ENCODE results near the gene BNIP5.
"Not testable (repeated sequence)": the region's sequence is repeated elsewhere in the genome, so short reads cannot be mapped to it uniquely, and the experiment has no call there.

Gene BNIP5

DNA sequence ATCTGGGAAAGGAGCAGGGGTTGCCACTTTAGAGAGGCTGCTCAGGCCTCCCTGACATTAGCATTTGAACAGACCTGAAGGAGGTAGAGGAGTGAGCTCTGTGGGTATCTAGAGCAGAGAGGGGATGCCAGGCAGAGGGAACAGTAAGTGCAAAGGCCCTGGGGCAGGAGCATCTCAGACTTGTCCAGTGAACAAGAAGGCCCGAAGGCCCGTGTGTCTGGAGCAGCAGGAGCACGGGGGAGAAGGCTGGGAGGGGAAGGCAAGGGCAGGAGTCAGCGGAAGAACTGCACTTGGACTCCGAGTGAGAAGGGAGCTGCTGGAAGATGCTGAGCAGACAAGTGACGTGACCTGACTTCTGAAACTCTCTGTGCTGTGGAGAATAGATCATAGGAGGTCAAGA, 35.4 kb upstream of the BNIP5 start:
- H3K27ac Mint-ChIP-seq, result no peak overlapping the region
- H3K9me3 Mint-ChIP-seq, result no peaks in the 10 kb centered on the region
- H3K27me3 Mint-ChIP-seq, result no peaks in the 10 kb centered on the region
- H3K36me3 Mint-ChIP-seq, result peaks cover 7% of the 10 kb centered on the region
- no peak overlapping the region for H3K4me3 Mint-ChIP-seq
- no peaks in the 10 kb centered on the region for H3K4me1 Mint-ChIP-seq

DNA sequence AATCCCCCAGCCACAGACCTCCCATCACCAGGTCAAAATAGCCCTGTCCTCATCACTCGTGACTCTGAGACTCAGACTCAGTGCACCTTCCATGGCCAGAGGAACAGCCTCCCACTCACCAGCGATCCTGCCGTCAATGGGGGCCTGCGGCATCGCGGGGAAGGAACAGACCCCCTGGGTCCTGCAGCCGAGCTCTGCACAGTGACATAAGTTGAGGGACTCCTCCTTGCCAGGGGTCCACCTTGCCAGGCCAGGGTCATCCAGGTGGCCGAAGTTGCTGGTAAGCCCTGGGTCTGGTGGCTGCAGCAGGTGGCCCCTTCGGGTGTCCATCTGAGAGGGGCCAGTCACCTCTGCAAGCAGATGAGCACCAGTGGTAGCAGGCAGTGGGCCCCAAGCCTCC, 34.5 kb upstream of the BNIP5 start:
- Mint-ChIP-seq H3K9me3 (no peaks in the 10 kb centered on the region), H3K36me3 (peaks cover 7% of the 10 kb centered on the region), H3K27ac (no peak overlapping the region), H3K4me3 (no peak overlapping the region), H3K27me3 (no peaks in the 10 kb centered on the region), H3K4me1 (no peaks in the 10 kb centered on the region)

DNA sequence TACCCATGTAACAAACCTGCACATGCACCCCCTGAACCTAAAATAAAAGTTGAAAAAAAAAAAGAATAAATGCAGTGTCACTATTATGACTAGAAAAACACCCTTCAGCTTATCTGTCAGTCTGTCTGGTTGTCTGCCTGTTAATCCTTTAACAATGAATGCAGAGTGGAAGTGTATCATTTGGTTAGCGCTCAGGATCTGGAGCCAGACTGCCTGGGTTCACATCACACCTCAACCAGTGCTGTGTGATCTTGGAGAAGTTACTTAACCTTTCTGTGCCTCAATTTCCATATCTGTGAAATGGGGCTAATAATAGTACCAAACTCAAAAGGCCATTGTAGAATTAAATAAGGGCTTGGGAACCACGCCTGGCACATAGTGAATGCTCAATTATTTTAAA, 34.0 kb upstream of the BNIP5 start:
- Mint-ChIP-seq H3K36me3 (peaks cover 7% of the 10 kb centered on the region), H3K27ac (no peak overlapping the region), H3K4me1 (no peaks in the 10 kb centered on the region)

DNA sequence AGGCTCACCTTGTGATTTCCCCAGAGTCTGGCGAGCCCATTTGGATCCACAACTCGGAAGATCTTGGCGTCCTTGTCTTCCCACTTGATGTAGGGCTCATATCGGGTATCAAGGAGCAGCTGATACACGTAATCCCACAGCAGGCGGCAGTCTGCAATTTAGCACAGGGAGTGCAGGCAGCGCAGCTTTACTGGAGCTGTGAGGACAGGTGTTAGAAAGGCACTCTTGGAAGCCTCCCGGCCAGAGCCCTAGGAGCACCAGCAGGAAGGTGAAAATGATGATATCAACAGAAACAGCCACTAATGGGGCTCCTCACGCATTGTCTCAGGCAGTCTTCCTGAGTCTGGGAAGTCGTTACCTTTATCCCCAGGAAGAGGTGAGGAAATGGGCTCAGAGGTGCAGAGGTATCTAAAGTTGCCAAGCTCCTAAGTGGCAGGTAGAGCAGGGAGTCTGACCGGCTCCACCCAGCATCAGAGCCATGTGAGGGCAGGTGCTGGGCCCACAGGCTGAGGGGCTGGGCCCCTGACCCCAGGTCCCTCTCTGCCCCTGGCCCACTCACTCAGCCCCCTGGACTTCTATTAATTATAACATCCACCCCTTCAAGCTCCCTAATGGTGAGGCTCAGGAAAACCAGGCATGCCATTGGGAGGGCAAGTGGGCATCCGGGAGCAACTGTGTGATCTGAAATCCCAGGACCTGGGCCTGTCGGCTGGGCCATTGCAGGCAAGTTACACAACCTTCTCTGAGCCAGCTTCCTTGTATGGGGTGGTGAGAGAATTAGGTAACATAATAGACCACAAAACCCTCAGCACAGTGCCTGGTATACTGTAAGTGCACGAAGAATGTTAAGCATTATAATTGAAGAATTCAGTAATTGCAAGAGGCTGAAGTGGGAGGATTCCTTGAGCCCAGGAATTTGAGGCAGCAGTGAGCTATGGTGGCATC, 32.5 kb upstream of the BNIP5 start:
- peaks cover 7% of the 10 kb centered on the region for H3K36me3 Mint-ChIP-seq
- no peaks in the 10 kb centered on the region for H3K27me3 Mint-ChIP-seq
- no peaks in the 10 kb centered on the region for H3K9me3 Mint-ChIP-seq
- H3K27ac Mint-ChIP-seq, result no peak overlapping the region
- no peaks in the 10 kb centered on the region for H3K4me1 Mint-ChIP-seq
- no peak overlapping the region for H3K4me3 Mint-ChIP-seq

More for the DNA sequence above, 34.0 kb upstream of the BNIP5 start:
- H3K9me3 Mint-ChIP-seq, result no peaks in the 10 kb centered on the region
- H3K27me3 Mint-ChIP-seq, result no peaks in the 10 kb centered on the region
- no peak overlapping the region for H3K4me3 Mint-ChIP-seq

DNA sequence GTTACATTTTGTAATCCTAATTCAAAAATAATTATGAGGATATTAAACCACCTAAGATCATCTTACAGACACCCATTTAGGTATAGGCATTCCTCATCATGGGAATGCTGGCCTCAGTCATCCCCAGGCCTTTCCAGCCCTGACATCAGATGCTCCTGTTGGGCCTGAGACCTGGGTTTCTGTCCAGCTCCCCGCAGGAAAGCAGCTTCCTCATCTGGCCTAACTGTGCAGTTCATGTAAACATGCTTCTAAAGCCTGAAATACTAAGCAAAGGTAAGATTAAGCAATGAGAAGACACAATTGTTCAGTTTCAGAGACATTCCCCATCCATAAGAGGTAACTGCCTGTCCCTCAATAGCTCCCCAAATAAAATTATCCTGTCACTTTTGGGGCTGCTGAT, 31.7 kb upstream of the BNIP5 start:
- H3K27me3 Mint-ChIP-seq, result no peaks in the 10 kb centered on the region
- H3K9me3 Mint-ChIP-seq, result no peaks in the 10 kb centered on the region
- H3K27ac Mint-ChIP-seq, result no peak overlapping the region
- peaks cover 7% of the 10 kb centered on the region for H3K36me3 Mint-ChIP-seq
- no peak overlapping the region for H3K4me3 Mint-ChIP-seq
- no peaks in the 10 kb centered on the region for H3K4me1 Mint-ChIP-seq

DNA sequence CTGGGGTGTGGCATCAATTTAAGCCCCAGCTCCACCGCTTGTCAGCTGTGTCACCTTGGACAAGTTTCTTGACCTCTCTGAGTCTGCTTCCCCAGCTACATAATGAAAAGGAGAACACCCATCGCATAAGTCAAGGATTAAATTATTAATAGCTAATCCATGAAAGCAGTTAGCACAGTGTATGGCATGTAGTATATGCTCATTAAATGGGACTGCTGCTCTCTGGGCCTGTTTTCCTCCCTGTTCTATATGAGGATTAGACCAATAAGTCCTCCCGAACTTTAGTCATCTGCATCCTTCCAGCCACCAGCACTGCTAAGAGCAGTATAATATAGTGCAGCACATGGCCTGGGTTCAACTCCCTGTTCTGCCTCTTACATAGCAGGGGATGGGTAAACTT, 31.1 kb upstream of the BNIP5 start:
- H3K27me3 Mint-ChIP-seq, result no peaks in the 10 kb centered on the region

DNA sequence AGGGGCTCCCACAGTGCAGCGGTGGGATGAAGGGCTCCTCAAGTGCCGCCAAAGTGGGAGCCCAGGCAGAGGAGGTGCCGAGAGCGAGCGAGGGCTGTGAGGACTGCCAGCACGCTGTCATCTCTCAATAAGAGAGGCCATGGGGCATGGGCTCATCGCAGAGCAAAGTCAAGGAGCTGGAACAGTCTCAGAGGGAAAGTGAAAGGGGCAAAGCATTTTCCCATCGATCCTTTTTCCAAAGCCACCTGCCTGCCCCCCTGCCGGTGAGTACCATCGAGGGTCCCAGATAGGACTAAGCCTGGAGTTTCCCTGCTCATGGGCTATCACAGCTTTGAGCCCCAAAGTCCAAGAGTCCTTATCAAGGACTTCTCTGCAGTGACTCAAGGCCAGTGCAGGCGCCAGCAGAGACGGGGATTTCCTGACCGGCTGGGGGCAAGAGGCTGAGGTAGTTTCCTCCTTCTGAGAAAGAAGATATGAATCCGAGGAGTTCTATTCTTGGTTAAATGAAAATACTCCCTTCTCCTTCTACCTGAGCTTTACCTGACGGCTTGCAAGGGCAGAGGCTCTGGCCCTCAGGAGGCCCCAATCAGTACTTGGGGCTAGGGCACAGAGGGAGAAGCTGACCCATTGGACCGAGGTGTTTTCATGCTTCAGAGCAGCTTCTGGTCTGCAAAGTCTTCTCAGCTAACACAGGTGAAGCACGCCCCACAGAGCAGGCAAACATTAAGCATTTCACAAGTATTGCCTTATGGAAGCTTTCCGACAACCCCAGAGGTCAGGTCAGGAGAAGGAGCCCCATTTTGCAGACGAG, 28.2 kb upstream of the BNIP5 start:
- H3K4me1 Mint-ChIP-seq, result peaks cover 4% of the 10 kb centered on the region
- H3K27me3 Mint-ChIP-seq, result no peaks in the 10 kb centered on the region
- H3K4me3 Mint-ChIP-seq, result no peak overlapping the region
- H3K9me3 Mint-ChIP-seq, result no peaks in the 10 kb centered on the region
- H3K27ac Mint-ChIP-seq, result no peak overlapping the region
- no peaks in the 10 kb centered on the region for H3K36me3 Mint-ChIP-seq

More for the DNA sequence above, 31.1 kb upstream of the BNIP5 start:
- no peak overlapping the region for H3K4me3 Mint-ChIP-seq
- H3K9me3 Mint-ChIP-seq, result no peaks in the 10 kb centered on the region
- no peak overlapping the region for H3K27ac Mint-ChIP-seq
- H3K4me1 Mint-ChIP-seq, result no peaks in the 10 kb centered on the region
- peaks cover 6% of the 10 kb centered on the region for H3K36me3 Mint-ChIP-seq

DNA sequence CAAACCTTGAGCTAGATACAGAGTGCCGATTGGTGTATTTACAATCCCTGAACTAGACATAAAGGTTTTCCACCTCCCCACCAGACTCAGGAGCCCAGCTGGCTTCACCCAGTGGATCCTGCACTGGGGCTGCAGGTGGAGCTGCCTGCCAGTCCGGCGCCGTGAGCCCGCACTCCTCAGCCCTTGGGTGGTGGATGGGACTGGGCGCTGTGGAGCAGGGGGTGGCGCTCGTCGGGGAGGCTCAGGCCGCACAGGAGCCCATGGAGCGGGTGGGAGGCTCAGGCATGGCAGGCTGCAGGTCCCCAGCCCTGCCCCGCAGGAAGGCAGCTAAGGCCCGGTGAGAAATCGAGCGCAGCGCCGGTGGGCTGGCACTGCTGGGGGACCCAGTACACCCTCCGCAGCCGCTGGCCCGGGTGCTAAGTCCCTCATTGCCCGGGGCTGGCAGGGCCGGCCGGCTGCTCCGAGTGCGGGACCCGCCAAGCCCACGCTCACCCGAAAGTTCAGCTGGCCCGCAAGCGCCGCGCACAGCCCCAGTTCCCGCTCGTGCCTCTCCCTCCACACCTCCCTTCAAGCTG, 27.5 kb upstream of the BNIP5 start:
- H3K36me3 Mint-ChIP-seq, H3K27me3 Mint-ChIP-seq, H3K9me3 Mint-ChIP-seq, H3K4me1 Mint-ChIP-seq, H3K4me3 Mint-ChIP-seq, H3K27ac Mint-ChIP-seq: not testable (repeated sequence)

DNA sequence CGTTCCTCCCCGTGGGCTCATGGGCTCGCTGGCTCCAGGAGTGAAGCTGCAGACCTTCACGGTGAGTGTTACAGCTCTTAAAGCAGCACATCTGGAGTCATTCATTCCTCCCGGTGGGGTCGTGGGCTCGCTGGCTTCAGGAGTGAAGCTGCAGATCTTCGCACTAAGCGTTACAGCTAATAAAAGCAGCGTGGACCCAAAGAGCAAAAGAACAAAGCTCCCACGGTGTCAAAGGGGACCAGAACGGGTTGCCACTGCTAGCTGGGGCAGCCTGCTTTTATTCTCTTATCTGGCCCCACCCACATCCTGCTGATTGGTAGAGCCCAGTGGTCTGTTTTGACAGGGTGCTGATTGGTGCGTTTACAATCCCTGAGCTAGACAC, 26.7 kb upstream of the BNIP5 start:
- not testable (repeated sequence) for H3K4me1 Mint-ChIP-seq, H3K4me3 Mint-ChIP-seq, H3K27me3 Mint-ChIP-seq, H3K36me3 Mint-ChIP-seq, H3K27ac Mint-ChIP-seq, H3K9me3 Mint-ChIP-seq

DNA sequence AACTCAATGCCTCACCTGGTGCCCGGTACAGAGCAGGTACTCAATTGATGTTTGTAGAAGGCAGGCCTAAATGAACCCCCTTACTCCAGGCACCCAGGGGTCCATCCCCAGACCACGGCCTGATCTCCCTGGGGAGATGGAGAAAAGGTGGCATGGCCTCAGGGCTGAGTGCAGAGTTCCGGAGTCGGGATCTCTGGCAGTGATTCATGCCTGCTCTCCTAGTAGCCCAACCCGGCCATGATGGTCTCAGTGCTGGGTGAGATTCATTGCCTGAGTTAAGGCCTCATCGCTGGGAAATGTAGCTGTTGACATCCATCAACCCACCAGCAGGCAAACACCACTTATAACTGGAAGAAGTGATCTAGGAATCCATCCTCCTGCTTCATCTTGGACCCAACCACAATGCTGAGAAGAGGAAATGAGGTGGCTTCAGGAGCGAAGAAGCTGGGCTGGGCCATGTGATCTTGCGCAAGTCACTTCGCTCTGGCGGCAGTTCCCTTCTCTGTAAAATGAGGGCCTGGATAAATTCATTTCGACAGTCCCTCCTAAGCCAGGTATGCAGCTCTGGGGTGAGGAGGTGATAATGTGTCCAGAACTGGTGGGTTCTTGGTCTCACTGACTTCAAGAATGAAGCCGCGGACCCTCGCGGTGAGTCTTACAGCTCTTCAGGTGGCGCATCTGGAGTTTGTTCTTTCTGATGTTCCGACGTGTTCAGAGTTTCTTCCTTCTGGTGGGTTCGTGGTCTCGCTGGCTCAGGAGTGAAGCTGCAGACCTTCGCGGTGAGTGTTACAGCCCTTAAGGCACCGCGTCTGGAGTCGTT, 26.1 kb upstream of the BNIP5 start:
- no peak overlapping the region for H3K27ac Mint-ChIP-seq
- no peaks in the 10 kb centered on the region for H3K36me3 Mint-ChIP-seq
- no peak overlapping the region for H3K4me3 Mint-ChIP-seq
- H3K9me3 Mint-ChIP-seq, result no peaks in the 10 kb centered on the region
- peaks cover 7% of the 10 kb centered on the region for H3K4me1 Mint-ChIP-seq
- H3K27me3 Mint-ChIP-seq, result no peaks in the 10 kb centered on the region

DNA sequence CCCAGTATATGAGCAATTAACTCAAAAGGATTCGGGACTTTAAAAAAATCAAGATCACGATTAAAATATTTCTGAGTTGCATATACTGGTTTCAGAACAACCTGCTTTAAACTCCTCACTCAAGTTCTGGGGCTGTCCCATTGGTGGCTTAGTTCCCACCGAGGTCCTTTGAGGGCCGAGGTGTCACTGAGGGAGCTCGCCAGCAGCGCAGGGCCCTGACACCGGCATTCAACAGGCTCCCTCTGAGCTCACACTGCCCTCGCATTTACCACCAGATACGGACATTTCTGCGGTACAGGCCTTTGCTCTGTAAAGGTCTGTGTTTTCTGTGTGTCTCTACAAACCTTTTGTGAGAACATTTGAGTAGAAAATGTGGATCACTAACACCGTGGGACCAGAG, 24.4 kb upstream of the BNIP5 start:
- Mint-ChIP-seq H3K4me1 (peaks cover 8% of the 10 kb centered on the region), H3K27me3 (no peaks in the 10 kb centered on the region), H3K9me3 (no peaks in the 10 kb centered on the region), H3K36me3 (no peaks in the 10 kb centered on the region), H3K27ac (no peak overlapping the region), H3K4me3 (no peak overlapping the region)

DNA sequence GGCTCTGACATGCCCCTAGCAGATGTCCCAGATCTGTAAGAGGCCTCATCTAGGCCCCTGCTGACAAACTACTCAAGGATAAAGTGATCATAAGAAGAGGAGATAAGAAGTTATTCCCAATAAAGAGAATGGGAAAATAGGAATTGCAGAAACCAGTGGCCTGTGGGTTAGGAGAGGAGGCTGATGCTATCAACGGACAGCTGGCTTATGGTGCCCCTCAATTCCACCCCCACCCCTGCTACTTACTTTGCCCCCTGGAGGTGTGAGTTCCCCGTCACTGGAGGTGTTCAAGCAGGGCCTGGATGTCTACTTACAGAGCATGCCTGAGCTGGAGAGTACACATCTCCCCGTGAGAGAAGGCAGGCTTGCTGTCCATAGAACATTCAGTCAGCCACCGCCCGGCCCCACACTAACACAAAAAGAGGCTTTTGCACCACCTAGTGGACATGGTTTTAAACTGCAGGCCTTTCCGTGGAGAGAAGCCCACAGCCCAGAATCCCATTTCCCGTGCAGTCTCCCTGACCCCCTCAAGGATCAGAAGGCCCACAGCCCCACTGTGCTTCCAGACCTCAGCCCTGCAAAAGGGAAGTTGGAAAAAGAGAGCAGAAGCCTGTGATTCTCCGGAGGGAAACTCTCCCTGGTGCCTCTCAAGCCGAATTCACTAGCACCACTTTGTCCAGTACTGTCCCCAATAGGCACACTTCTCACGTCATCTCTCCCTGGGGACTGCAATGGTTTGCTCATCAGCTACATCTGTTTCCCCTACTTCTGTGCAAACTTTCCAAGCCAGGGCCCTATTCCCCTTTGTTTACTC, 23.8 kb upstream of the BNIP5 start:
- Mint-ChIP-seq H3K9me3 (no peaks in the 10 kb centered on the region), H3K27ac (no peak overlapping the region), H3K27me3 (no peaks in the 10 kb centered on the region), H3K36me3 (no peaks in the 10 kb centered on the region), H3K4me1 (peaks cover 8% of the 10 kb centered on the region), H3K4me3 (no peak overlapping the region)

DNA sequence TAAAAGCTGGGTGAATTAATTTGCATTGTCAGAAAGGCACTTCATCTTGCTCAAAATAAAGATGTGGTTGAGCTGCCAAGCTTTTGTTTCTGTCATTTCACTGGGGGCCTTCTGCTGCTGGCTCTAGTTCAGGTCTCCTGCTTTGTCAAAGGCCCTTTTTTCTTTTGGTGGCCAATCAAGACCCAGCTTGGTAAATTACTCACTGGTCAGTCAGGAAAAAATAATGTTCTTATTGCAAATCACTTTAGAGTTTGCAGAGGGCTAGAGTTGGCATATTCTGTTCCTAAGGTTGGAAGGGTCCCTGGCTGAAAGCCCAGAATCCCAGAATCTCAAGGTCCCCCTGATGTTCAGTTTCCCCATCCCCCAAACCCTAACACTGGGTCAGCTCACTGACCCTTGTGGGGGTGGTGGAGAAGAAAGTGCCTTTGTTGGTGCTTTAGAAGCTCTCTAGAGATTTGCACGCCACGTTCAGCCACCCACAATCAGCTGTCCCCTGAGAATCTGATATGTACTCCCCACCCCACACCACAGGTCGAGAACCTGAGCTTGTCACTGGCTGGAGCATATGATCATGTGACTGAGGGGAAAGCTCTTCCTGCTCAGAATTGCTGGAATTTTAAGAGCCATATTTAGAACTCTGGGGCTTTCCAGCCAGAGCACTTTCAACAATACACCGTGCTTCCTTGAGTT, 21.7 kb upstream of the BNIP5 start:
- Mint-ChIP-seq H3K4me3 (no peak overlapping the region), H3K36me3 (peaks cover 2% of the 10 kb centered on the region), H3K27ac (no peak overlapping the region)

DNA sequence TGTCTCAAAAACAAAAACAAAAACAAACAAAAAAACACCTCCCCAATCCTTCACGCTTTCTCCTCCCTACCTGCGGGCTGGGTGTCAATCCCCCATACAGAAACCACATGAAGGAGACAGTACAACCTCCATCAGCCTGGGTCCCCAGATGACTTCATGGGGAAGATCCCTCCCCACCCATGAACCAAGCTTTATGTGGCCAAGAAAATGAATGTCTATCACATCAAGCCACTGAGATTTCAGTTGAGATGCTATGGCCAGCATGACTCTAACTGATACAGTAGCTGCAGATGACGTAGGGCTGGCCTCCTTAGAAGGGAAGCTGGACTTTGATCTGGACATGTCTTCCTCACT, 21.2 kb upstream of the BNIP5 start:
- Mint-ChIP-seq H3K27ac (no peak overlapping the region), H3K4me3 (no peak overlapping the region)

More for the DNA sequence above, 21.7 kb upstream of the BNIP5 start:
- H3K27me3 Mint-ChIP-seq, result no peaks in the 10 kb centered on the region
- no peaks in the 10 kb centered on the region for H3K9me3 Mint-ChIP-seq
- peaks cover 8% of the 10 kb centered on the region for H3K4me1 Mint-ChIP-seq

More for the DNA sequence above, 21.2 kb upstream of the BNIP5 start:
- Mint-ChIP-seq H3K36me3 (peaks cover 2% of the 10 kb centered on the region), H3K27me3 (peaks cover 1% of the 10 kb centered on the region), H3K4me1 (peaks cover 8% of the 10 kb centered on the region), H3K9me3 (peaks cover 3% of the 10 kb centered on the region)

All from activated naive CD4-positive, alpha-beta T cell treated with anti-CD3 and anti-CD28 coated beads, Interleukin-2, amount 50 U/mL, for 24 hours (primary cell).